WTC11 (cell line): Measurements from ENCODE around the gene GRXCR2. TPM values are rescaled to one million over a fixed set of nuclear protein-coding genes. Genes with fewer than 3 reads are reported as not detected.

Experiments used
- ATAC-seq: fragments of 200-7000 bp; cut with Tn5 transposase; 2 replicates; pipeline ENCODE4 v1.10.0; 2021; ENCODE audit warnings: mild to moderate bottlenecking, moderate library complexity
- CTCF ChIA-PET: fragments of 300-600 bp; sonication (Branson Sonifier 250); formaldehyde crosslinking; loops from one replicate; lab custom pipeline; 2021; ENCODE audit warnings: antibody characterized with exemption; lab: Charles Lee
- POLR2A ChIA-PET: fragments of 350-600 bp; sonication (Branson Sonifier 250); formaldehyde crosslinking; loops from one replicate; lab custom pipeline; 2021; ENCODE audit warnings: antibody characterized with exemption; lab: Charles Lee
- DNase-seq: peaks from one replicate; pipeline ENCODE4 v3.0.0; 2021; ENCODE audit warnings: low spot score
- H3K27ac Mint-ChIP-seq: 2 replicates; pipeline ENCODE4 v1.8.0; 2021; ENCODE audit warnings: mixed read lengths
- H3K27me3 Mint-ChIP-seq: 2 replicates; pipeline ENCODE4 v1.8.0; 2021; ENCODE audit warnings: low read depth, mild to moderate bottlenecking, moderate library complexity, mixed read lengths
- H3K36me3 Mint-ChIP-seq: 2 replicates; pipeline ENCODE4 v1.8.0; 2021; ENCODE audit warnings: mixed read lengths
- H3K4me1 Mint-ChIP-seq: 2 replicates; pipeline ENCODE4 v1.8.0; 2022; ENCODE audit warnings: mixed read lengths
- H3K4me3 Mint-ChIP-seq: 2 replicates; pipeline ENCODE4 v1.8.0; 2021; ENCODE audit warnings: mild to moderate bottlenecking, moderate library complexity, mixed read lengths
- H3K9me3 Mint-ChIP-seq: 2 replicates; pipeline ENCODE4 v1.8.0; 2021; ENCODE audit warnings: mixed read lengths
- ATF3 ChIP-seq: sonication (generic); formaldehyde crosslinking; conservative IDR thresholded peaks from 2 replicates; pipeline ENCODE4 v1.8.1; 2022; ENCODE audit warnings: mild to moderate bottlenecking, missing genetic modification reagents
- E2F5 ChIP-seq: sonication (generic); formaldehyde crosslinking; IDR thresholded peaks from 2 replicates; pipeline ENCODE4 v1.8.1; 2022; ENCODE audit warnings: mild to moderate bottlenecking, moderate library complexity, missing genetic modification reagents
- ELF4 ChIP-seq: sonication (generic); formaldehyde crosslinking; IDR thresholded peaks from 2 replicates; pipeline ENCODE4 v1.8.1; 2022; ENCODE audit warnings: low read depth, mild to moderate bottlenecking, moderate library complexity, missing genetic modification reagents
- FOXJ3 ChIP-seq: sonication (generic); formaldehyde crosslinking; IDR thresholded peaks from 2 replicates; pipeline ENCODE4 v1.9.0; 2021; ENCODE audit warnings: missing genetic modification reagents, mild to moderate bottlenecking, borderline replicate concordance
- GRHL2 ChIP-seq: fragments of 250-450 bp; sonication (Bioruptor Pico); IDR thresholded peaks from 2 replicates; pipeline ENCODE4 v1.8.0; 2022; ENCODE audit warnings: mild to moderate bottlenecking, moderate library complexity; ENCODE audit not compliant: insufficient replicate concordance, severe bottlenecking
- HMGA2 ChIP-seq: fragments of 250-450 bp; sonication (Bioruptor Pico); IDR thresholded peaks from 2 replicates; pipeline ENCODE4 v1.4.0; 2021; ENCODE audit warnings: mild to moderate bottlenecking, moderate library complexity
- IRF1 ChIP-seq: sonication (generic); formaldehyde crosslinking; IDR thresholded peaks from 2 replicates; pipeline ENCODE4 v1.8.0; 2023; ENCODE audit warnings: missing genetic modification reagents
- NFE2L1 ChIP-seq: sonication (generic); formaldehyde crosslinking; IDR thresholded peaks from 2 replicates; pipeline ENCODE4 v1.8.1; 2023; ENCODE audit warnings: missing genetic modification reagents
- NFYB ChIP-seq: sonication (generic); formaldehyde crosslinking; conservative IDR thresholded peaks from 2 replicates; pipeline ENCODE4 v1.8.0; 2022; ENCODE audit warnings: low read depth, missing genetic modification reagents
- NR3C1 ChIP-seq: sonication (generic); formaldehyde crosslinking; conservative IDR thresholded peaks from 2 replicates; pipeline ENCODE4 v1.8.1; 2023; ENCODE audit warnings: low read depth, mild to moderate bottlenecking, missing genetic modification reagents
- PREB ChIP-seq: sonication (generic); formaldehyde crosslinking; IDR thresholded peaks from 2 replicates; pipeline ENCODE4 v1.8.1; 2022; ENCODE audit warnings: mild to moderate bottlenecking, missing genetic modification reagents, moderate library complexity, borderline replicate concordance
- SOX15 ChIP-seq: fragments of 250-450 bp; sonication (Bioruptor Pico); IDR thresholded peaks from 2 replicates; pipeline ENCODE4 v1.9.0; 2021; ENCODE audit warnings: mild to moderate bottlenecking
- STAT6 ChIP-seq: sonication (generic); formaldehyde crosslinking; conservative IDR thresholded peaks from 2 replicates; pipeline ENCODE4 v1.8.1; 2023; ENCODE audit warnings: mild to moderate bottlenecking, low read depth, missing genetic modification reagents, moderate library complexity
- TCF7 ChIP-seq: sonication (generic); formaldehyde crosslinking; IDR thresholded peaks from 2 replicates; pipeline ENCODE4 v1.8.0; 2022; ENCODE audit warnings: mild to moderate bottlenecking, low read depth, missing genetic modification reagents, moderate library complexity
- TEAD4 ChIP-seq: sonication (generic); formaldehyde crosslinking; IDR thresholded peaks from 2 replicates; pipeline ENCODE4 v1.8.0; 2022; ENCODE audit warnings: mild to moderate bottlenecking, missing genetic modification reagents
- USF2 ChIP-seq: sonication (generic); formaldehyde crosslinking; IDR thresholded peaks from 2 replicates; pipeline ENCODE4 v1.8.1; 2023; ENCODE audit warnings: mild to moderate bottlenecking, missing genetic modification reagents, moderate library complexity
- ZMAT4 ChIP-seq: fragments of 250-450 bp; sonication (Bioruptor Pico); IDR thresholded peaks from 2 replicates; pipeline ENCODE4 v1.9.0; 2021; ENCODE audit warnings: mild to moderate bottlenecking
- ZNF232 ChIP-seq: sonication (generic); formaldehyde crosslinking; IDR thresholded peaks from 2 replicates; pipeline ENCODE4 v1.8.0; 2022; ENCODE audit warnings: mild to moderate bottlenecking, missing genetic modification reagents
- ZNF423 ChIP-seq: fragments of 250-450 bp; sonication (Bioruptor Pico); IDR thresholded peaks from 2 replicates; pipeline ENCODE4 v2.1.2; 2022; ENCODE audit warnings: mild to moderate bottlenecking, moderate library complexity
- ZNF532 ChIP-seq: fragments of 250-450 bp; sonication (Bioruptor Pico); IDR thresholded peaks from 2 replicates; pipeline ENCODE4 v1.9.0; 2021; ENCODE audit warnings: mild to moderate bottlenecking, borderline replicate concordance
- ZSCAN18 ChIP-seq: fragments of 250-450 bp; sonication (Bioruptor Pico); IDR thresholded peaks from 2 replicates; pipeline ENCODE4 v2.1.2; 2022; ENCODE audit warnings: mild to moderate bottlenecking, moderate library complexity
- total RNA-seq: library from RNA; stranded (reverse); gene quantifications from 3 replicates; pipeline ENCODE4 v1.2.3, GENCODE V29; 2021

The GRXCR2 gene
- total RNA-seq, 1 experiment from 2014 or later, result not detected

- no peak for TF ChIP-seq STAT6 (CRISPR knock-in tag)
- no peak for TF ChIP-seq ZSCAN18 (CRISPR knock-in tag)
- no peak for TF ChIP-seq NR3C1
- TF ChIP-seq HMGA2 (CRISPR knock-in tag), result no peak
Observed at GRCh38 chr5:145922059-145922458, 49.2 kb upstream of the GRXCR2 start (continued).

GRCh38 chr5:145921211-145921610, 48.4 kb upstream of the GRXCR2 start:
- ChIA-PET CTCF (no interaction called here), POLR2A (no interaction called here)
- Mint-ChIP-seq H3K27me3 (peaks cover 3% of the 10 kb centered on the region; the same call in 1 of the 2 replicates), H3K4me3 (no peak overlapping the region), H3K4me1 (peaks cover 20% of the 10 kb centered on the region), H3K9me3 (peaks cover 6% of the 10 kb centered on the region), H3K36me3 (no peaks in the 10 kb centered on the region), H3K27ac (no peak overlapping the region)
- TF ChIP-seq PREB (CRISPR knock-in tag) (no peak), NFYB (CRISPR knock-in tag) (no peak), ZNF232 (CRISPR knock-in tag) (no peak), GRHL2 (CRISPR knock-in tag) (no peak), ZMAT4 (CRISPR knock-in tag) (no peak), NFE2L1 (CRISPR knock-in tag) (no peak), ZNF423 (CRISPR knock-in tag) (no peak), SOX15 (no peak), IRF1 (no peak), ZNF532 (no peak), ATF3 (CRISPR knock-in tag) (no peak), USF2 (CRISPR knock-in tag) (no peak), TEAD4 (CRISPR knock-in tag) (no peak), ELF4 (CRISPR knock-in tag) (no peak), TCF7 (CRISPR knock-in tag) (no peak), E2F5 (CRISPR knock-in tag) (no peak), FOXJ3 (CRISPR knock-in tag) (no peak)
- DNase-seq (no peak), ATAC-seq (no peak)
